NCI-H1105 treated with DMSO at 0.1 percent for 48 hours (cell line): ENCODE measurements around the gene CEP164.
"Not testable (repeated sequence)": the region's sequence is repeated elsewhere in the genome, so short reads cannot be mapped to it uniquely, and the experiment has no call there.

ENCODE experiments used
- DNase-seq: peaks from one replicate; lab custom pipeline; 2025; lab: John Stamatoyannopoulos, UW

Gene CEP164

DNA sequence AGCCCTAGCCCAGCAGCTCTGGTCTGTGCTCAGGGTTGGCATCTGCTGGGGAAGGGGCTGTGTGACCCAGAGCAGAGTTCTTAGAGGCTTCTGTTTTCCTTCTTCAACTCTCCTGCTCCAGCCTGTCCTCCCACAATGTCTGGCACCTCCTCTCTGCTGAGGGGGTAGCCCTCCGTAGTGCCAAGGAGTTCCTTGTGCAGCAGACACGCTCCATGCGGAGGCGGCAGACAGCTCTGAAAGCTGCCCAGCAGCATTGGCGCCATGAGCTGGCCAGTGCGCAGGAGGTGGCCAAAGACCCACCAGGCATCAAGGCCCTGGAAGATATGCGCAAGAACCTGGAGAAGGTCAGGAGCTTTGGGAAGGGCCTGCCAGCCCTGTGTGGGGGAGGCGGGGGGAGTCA, 69.3 kb downstream of the CEP164 start:
- no peak for DNase-seq

DNA sequence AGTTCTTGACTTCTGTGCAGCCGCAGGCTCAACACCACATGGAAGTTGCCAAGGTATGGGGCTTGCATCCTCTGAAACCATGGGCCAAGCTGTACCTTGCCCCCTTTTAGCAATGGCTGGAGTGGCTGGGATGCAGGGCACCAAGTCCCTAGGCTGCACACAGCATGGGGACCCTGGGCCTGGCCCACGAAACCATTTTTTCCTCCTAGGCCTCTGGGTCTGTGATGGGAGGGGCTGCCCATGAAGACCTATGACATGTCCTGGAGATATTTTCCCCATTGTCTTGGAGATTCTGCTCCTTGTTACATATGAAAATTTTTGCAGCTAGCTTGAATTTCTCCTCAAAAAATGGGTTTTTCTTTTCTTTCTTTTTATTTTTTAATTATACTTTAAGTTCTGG, 71.0 kb downstream of the CEP164 start:
- DNase-seq = not testable (repeated sequence)

DNA sequence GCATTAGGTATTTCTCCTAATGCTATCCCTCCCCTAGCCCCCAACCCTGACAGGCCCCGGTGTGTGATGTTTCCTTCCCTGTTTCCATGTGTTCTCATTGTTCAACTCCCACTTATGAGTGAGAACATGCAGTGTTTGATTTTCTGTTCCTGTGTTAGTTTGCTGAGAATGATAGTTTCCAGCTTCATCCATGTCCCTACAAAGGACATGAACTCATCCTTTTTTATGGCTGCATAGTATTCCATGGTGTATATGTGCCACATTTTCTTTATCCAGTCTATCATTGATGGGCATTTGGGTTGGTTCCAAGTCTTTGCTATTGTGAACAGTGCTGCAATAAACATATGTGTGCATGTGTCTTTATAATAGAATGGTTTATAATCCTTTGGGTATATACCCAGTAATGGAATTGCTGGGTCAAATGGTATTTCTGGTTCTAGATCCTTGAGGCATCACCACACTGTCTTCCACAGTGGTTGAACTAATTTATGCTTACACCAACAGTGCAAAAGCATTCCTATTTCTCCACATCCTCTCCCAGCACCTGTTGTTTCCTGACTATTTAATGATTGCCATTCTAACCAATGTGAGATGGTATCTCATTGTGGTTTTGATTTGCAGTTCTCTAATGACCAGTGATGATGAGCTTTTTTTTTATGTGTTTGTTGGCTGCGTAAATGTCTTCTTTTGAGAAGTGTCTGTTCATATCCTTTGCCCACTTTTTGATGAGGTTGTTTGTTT, 71.6 kb downstream of the CEP164 start:
- DNase-seq = not testable (repeated sequence)

DNA sequence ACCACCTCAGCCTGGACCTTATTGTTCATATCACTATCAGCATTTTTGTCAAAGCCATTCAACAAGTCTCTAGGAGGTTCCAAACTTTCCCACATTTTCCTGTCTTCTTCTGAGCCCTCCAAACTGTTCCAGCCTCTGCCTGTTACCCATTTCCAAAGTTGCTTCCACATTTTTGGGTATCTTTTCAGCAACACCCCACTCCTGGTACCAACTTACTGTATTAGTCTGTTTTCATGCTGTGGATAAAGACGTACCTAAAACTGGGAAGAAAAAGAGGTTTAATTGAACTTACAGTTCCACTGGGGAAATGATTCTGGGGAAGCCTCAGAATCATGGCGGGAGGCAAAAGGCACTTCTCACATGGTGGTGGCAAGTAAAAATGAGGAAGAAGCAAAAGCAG, 78.2 kb downstream of the CEP164 start:
- DNase-seq = not testable (repeated sequence)

DNA sequence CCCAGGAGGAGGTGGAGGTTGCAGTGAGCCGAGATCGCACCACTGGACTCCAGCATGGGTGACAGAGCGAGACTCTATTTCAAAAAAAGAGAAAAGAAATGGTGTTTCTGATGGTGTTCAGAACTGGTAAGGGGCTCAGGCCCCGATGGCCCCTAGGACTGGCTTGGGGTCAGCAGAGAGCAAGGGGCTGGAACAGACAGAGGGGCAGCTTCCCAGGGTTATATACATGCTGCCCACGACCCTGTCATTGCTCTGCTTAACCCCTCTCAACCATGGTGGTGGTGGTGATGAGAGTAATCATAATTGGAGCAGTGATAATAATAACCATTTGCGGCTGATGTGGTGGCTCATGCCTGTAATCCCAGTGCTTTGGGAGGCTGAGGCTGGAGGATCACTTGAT, 79.4 kb downstream of the CEP164 start:
- no peak for DNase-seq

DNA sequence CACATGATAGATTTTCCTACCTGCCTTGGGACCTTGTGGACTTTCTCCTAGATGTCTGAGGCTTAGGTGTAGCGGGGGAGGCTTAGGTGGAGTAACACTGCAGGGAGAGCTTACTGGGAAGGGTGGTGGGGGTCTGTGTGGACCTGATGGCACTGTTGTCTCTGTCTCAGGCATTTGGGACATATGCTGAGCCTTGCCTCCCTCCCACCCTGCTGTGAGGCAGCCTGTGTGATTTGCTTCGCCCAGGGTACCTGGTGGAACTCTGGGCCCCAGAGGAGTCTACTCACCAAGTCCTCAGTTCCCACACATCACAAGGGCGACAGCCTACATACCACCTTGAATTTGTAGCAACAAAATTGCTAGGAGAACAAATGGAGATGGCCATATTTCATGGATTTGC, 80.7 kb downstream of the CEP164 start:
- no peak for DNase-seq

DNA sequence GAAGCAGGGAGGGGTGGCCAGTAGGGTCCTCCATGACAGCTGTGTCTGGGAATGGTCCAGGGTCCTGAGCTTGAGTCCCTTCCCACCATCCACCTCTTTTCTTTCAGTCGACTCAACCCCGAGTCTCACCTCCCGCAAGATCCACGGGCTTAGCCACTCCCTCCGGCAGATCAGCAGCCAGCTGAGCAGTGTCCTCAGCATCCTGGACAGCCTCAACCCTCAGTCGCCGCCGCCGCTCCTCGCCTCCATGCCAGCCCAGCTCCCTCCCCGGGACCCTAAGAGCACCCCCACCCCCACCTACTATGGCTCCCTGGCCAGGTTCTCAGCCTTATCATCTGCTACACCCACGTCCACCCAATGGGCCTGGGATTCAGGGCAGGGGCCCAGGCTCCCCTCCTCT, 81.9 kb downstream of the CEP164 start:
- DNase-seq = no peak

DNA sequence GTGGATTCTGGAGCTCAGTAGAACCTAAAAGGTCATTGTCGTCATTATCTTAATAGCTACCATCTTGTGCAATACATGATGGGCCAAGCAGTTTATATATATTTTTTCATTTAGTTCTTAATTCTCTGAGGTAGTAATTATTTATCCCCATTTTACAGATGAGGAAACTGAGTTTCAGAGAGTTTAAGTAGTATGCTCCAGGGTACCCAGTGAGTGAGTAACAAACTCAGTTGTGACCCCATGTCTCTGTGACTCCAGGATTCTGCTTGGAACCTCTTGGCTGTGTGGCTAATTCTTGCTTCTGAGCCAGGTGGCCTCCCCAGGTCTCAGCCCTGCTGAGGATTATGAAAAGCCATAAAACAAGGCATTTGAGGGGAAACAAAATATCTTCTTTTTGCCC, 82.6 kb downstream of the CEP164 start:
- no peak for DNase-seq

DNA sequence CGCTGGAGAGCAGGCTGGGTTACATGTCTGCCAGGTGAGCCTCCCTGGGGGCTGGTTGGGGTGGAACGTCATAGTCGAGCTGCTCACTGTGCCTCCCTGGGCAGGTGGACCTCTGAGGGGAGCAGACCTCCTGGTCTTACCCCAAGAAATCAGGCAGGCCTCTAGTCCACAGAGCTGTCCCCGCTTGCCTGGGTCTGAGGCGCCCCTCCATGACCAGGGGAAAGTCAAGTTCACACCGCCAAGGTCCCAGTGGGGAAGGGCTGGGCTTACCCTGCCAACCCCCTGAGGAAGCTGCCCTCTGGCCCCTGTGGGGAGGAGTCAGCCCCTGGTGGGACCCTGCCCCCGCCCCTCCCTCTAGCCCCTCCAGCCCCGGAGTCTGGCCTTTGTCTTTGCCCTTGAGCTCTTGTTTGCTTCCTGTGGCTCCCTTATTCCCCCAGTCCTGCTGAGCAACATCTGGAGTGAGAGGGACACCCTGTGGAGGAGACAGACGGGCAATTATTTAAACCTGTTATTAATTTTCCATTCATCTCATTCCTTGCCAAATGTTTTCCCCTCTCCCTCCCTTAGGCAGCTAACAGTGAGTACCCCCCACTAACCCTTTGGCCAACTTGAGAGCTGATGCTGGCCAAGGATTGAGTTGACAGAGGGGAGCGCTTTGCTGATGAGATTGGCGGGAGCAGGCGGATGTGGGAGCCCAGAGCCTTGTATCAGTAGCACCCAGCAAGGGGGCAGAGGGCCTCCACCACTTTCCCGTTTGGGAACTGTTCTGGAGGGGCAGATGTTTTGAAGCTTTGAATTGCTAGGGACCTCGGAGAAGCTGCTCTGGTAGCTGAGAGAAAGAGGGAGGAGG, 83.4 kb downstream of the CEP164 start:
- peak; percentile 46 for DNase-seq

DNA sequence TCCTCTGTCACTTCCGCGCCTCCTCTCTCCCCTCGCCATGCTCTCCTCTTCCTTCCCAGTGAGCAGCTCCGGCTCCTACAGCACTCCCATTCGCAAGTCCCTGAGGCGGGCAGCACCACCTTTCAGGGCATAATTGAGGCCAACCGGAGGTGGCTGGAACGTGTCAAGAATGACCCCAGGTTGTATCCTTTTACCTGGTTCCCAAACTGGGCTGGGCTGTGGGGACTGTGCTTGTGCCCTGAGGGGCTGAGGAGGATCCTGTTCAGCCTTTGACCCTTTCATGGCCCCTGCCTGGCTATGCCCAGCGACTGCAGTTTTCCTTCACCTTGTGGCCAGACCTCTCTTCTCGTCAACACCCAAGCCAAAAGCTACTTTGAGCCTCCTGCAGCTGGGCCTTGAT, 84.1 kb downstream of the CEP164 start:
- no peak for DNase-seq

DNA sequence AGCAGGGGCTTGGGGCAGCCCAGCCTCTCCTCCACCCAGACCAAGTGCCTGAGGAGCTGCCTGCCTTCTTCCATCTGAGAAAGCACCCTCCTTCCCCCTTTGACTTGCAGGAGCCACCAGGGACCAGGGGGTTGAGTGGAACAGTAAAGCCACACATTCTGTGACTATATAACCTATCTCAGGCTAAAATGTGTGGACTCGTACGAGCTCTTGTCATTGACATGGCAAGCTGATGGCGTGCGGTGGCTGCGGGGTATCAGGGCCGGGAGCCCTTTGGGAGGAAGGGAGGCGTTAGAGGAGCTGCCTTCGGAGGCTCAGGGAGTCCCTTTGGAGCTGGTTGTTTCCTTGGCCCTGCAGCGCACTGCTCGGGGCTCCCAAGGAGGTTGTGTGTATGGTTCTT, 84.5 kb downstream of the CEP164 start:
- DNase-seq = no peak

DNA sequence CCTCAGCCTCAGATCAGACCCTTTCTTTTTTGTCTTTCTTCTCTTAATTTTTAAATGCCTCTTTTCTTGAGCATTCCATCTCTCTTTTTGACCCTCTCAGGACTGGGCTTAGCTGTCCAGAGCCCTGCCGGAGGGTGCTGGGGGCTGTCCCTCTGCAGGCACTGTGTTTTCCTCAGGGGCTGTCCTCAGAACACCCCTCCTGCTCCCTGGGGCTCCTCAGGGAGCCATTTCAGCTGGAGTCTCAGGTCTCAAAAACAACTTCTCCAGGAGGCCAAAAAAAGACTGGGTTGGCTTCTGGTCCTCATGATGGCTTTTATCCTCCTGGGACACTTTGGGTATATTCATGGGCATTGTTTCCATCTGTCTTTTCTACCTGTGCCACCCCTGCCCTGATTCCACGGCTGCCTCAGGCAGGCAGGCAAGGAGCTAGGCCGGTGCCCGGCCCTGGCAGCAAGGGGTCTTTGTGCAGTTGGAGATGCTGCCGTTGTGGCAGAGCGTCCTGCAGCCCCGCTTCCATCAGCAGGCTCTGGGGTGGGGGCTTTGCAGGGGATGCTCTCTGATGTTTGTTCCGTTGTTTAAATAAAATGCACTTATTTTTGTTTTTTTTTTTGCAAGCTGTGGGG, 85.1 kb downstream of the CEP164 start:
- DNase-seq = no peak

DNA sequence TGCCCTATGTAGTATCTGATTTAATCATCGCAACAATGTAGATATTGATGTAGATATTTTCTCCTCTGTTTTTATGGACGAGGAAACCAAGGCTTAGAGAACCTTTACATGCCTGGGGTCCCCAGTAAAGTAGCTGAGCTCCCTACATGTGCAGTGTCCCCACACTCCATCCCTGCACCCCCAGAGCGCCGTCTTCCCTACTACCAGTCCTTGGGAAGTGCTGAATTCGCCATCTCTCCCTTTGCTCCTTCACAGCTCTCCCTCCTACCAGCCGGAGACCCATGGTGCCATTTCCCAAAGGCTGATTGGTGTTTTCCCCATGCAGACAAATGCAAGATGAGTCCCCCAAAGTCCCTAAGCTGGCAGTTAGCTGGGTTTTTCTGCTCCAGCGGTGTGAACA, 86.0 kb downstream of the CEP164 start:
- no peak for DNase-seq

DNA sequence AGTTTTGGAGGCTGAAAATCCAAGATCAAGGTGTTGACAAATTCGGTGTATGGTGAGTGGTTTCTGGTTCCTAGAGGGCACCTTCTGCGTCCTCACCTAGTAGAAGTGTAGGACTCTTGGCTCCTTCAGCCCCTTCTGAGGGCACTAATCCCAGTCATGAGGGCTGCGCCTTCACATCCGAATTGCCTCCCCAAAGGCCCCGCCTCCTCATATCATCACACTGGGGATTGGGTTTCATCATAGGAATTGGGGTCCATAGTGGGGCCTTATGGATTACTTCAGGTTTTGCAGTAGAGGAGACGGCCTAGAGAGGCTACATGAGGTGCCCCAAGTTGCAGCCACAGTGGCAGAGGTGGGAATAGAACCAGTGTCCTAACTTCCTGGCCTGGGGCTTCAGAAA, 87.1 kb downstream of the CEP164 start:
- DNase-seq = no peak

DNA sequence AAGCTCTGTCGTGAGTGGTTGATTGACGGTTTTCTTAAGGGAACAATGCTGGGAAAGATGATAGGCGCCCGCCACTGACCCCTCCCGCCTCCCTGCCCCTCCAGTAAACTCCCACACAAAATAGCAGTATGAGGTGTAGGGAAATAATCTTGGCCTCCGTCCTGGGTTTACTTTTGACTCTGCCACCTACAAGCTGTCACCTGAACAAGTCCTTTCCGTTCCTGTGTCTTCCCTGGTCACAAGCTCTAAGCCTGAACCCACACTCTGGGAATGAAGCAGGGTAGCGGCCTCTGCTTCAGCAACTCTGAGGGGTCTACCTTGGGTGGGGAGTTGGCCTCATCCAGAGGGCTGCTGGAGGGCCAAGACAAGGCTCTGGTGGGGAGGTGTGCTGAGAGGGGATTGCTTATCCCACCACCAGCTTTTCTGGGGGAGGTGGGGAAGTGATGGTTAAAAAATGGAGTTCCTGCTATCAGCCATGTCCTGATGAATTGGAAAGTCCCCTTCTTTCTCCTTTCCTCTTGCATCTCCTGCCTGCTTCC, 87.8 kb downstream of the CEP164 start:
- no peak for DNase-seq

DNA sequence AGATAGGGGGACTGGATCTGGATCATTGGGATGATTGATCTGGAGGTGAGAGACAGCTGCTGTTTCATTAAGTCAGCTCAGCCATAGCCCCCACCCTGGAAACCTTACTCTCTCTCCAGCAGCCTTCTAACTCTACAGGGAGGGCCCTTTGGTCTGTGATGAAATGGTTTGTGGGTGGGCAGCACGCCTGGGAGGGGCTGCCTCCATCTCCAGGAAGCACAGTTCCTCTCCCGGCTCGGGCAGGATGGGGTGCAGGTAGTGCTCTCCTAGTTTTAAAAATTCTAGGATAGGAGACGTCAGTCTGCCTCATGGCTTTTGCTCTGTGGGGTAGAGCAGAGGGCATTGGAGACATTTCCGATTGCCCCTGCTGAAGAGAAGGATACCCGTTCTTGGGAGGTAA, 89.7 kb downstream of the CEP164 start:
- no peak for DNase-seq

DNA sequence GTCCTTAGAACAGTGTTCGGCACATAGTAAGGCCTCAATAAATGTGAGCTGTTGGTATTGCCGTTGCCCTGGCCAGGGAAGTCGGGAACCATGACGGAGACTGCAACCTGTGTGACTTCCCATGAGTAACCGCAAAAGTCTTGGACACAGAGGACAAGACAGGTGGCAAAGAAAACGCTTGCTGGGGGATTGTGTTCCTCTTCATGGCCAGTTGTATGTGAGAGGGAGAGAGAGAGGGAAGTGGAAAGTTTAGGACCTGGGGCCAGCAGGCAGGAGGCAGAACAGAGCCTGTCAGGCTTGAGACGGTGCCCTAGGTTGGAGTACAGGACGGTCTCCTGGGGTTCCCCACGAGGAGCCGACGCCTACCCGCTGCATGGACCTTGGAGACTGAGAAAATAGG, 90.2 kb downstream of the CEP164 start:
- DNase-seq = no peak

DNA sequence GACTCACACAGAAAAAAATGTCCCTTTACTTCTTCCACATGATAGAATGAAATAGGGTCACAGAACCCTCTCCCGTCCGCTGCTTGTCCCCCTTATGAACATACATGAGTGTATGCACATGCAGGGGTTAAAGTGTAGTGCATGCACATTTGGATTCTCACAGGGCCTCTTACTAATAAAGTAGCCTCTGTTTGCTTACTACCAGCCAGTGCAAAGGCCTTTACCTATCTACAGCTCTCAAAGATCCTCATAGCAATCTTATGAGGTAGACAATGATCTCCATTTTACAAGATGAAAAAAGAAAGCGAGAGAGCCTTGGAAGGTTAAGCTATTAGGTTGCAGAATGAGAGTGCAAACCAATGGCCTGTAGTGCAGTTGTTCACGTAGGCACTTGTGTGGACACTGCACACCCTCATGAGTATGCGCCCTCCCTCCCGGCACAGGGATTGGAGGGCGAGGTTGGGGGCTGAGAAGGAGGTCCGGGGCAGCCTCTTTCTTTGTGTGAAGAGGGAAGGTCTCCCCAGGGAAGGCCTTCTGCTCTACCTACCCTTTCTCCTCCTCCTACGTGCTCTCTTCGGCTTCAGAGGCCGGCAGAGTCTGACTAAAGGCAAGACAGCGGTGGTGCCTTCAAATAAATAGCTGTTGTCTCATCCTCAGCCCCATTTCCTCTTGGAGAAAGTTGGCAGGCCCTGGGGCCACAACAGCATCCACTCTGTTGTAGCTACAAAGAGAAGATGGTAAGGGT, 91.3 kb downstream of the CEP164 start:
- DNase-seq = no peak

DNA sequence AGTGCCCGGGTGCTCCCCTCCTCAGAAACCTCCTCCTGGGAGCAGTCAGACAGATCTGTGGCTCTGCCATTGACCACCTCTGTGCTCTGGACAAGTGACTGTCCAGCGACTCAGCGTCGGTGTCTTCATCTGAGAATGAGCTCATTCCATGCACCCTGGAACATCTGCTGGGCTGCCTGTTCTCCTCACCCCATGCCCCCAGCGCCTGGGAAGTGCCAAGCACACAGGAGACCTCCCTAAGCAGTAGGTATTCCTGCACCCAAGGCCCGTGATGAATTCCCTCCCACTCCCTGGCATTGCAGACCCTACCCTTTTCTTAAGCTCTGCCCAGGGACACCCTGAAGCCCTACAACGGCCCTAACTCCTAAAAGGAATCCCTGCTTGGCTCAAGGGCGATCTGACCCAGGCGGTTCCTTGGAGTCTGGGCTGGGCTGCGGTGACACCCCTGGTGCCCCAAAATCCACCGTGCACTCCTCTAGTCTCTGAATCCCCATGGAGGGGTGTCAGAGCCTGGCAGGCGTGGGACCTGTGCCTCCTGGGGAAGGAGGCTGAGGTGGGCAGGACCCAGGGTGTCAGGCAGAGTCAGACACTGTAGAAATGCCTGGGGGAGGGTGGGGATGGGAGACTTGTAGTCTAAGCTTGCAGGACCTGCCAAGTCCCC, 92.0 kb downstream of the CEP164 start:
- DNase-seq = no peak

DNA sequence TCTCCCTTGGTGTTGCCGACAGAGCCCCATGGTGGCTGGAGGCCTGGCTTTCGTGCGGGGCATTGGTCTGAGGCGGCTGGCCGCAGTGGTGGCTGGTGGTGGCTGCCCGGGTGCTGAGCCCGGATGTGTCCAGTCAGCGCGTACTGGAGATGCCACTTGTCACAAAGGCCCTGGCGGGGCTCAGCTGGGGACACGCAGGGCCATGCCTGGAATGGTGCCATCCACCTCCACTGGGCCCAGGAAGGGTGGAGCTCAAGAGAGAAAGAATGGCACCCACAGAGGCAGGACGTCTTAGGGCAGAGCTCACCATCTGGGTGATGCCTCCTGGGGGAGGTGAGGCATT, 92.5 kb downstream of the CEP164 start:
- DNase-seq = no peak

DNA sequence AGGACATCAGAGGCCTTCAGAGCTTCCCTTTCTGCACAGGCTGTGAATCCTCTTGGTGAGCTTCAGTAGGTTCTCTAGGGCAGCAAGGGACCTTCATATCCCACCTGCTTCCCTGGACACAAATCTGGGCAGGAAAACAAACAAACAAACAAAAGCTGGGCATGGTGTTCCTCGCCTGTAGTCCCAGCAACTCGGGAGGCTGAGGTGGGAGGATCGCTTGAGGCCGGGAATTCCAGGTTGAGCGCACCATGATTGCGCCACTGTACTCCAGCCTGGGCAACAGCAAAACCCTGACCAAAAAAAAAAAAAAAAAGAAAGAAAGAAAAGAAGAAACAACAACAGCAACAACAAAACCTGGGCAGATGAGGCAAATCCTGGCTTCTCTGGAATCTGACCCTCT, 92.9 kb downstream of the CEP164 start:
- DNase-seq = no peak

DNA sequence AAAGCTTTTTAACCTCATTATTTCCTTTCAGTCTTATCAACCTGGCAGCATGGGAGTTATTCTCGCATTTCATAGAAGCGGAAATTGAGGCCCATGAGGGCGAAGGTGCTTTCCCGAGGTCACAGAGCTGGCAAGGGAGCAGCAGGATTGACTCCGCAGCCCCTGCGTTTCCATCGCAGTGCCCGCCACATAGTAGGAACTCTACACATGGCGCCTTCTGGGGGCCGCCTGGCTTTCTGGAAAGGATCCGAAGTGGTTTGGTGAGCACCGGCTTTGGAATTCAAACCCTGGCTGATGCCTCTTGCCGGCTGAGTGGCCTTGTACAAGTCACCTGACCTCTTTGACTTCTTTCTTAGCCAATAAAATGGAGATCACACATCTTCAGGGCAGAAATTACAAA, 93.4 kb downstream of the CEP164 start:
- DNase-seq = no peak
